Measurements from ENCODE around the gene RNF157.

GRCh38 chr17:76145231-76146052 is 94.9 kb downstream of the RNF157 start:
- TF ChIP-seq SIN3A (IDR thresholded peaks at IDR 0.05; ENCODE audit: low read depth) (no peak), EGR1 (IDR thresholded peaks at IDR 0.05; ENCODE audit: low read depth) (no peak), CTCF (IDR thresholded peaks at IDR 0.05 in 2 of 3, conservative IDR thresholded peaks at IDR 0.05 in 1 of 3; ENCODE audit: borderline replicate concordance in 1 of 3, insufficient read depth in 1 of 3, low read depth in 2 of 3, low read length in 2 of 3) (no peak), YY1 (IDR thresholded peaks at IDR 0.05; ENCODE audit: extremely low read depth, insufficient replicate concordance, low read depth, low read length) (no peak), EZH2phosphoT487 (IDR thresholded peaks at IDR 0.05; ENCODE audit: borderline replicate concordance) (no peak), RAD21 (IDR thresholded peaks at IDR 0.05; ENCODE audit: low read depth) (no peak), EZH2 (IDR thresholded peaks at IDR 0.05) (no peak), POLR2A (IDR thresholded peaks at IDR 0.05; ENCODE audit: borderline replicate concordance, extremely low read depth, insufficient read depth, insufficient read length) (no peak), ZFX (IDR thresholded peaks at IDR 0.05) (no peak), CEBPB (IDR thresholded peaks at IDR 0.05; ENCODE audit: low read depth) (no peak), REST (IDR thresholded peaks at IDR 0.05; ENCODE audit: low read depth) (no peak), TCF7L2 (IDR thresholded peaks at IDR 0.05; ENCODE audit: borderline replicate concordance, extremely low read depth, insufficient read depth, insufficient read length) (no peak)

Data from HCT116 (cell line).